GM13977 (cell line): ENCODE measurements around the gene TMTC1.
"Not testable (repeated sequence)": the region's sequence is repeated elsewhere in the genome, so short reads cannot be mapped to it uniquely, and the experiment has no call there.

ENCODE experiments used
- DNase-seq: peaks from one replicate; pipeline ENCODE4 v3.0.0; 2012; ENCODE audit warnings: low spot score
- in situ Hi-C: fragments of 300-500 bp; cut with MboI; formaldehyde crosslinking; loops from one replicate; pipeline ENCODE4 v1.12.0; 2022; ENCODE audit warnings: low sequenced_read_pairs, low pct_unique_long_range_greater_than_20kb, mixed read lengths, inconsistent platforms; ENCODE audit not compliant: unreplicated experiment
- TF ChIP-seq, protein P1 (sequence below): IDR thresholded peaks from 2 replicates; pipeline ENCODE4 v1.5.1; 2012; ENCODE audit warnings: mild to moderate bottlenecking, control low read depth; ENCODE audit not compliant: insufficient read depth; ENCODE audit errors: extremely low read depth, missing control alignments

The TMTC1 gene

DNA sequence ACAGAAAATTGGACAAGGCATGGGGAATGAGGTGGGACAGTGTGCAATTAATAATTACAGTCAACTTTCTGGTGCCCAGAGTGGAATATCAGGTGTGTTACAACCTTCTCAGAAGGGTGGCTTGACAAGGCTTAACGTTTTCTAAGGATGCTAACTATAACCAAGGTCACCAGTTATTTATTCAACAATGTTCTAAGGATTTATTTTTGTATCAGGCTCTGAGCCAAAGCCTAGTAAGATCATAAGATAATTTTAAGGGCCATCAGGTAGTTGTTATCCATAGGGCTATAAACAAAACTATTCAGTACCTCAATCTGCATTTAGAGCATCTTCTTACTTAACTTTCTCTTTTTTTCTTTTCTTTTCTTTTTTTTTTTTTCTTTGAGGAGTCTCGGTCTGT is 134.0 kb downstream of the TMTC1 start:
- in situ Hi-C loops, result no loop called here
- DNase-seq, result no peak
- TF ChIP-seq, protein P1, sequence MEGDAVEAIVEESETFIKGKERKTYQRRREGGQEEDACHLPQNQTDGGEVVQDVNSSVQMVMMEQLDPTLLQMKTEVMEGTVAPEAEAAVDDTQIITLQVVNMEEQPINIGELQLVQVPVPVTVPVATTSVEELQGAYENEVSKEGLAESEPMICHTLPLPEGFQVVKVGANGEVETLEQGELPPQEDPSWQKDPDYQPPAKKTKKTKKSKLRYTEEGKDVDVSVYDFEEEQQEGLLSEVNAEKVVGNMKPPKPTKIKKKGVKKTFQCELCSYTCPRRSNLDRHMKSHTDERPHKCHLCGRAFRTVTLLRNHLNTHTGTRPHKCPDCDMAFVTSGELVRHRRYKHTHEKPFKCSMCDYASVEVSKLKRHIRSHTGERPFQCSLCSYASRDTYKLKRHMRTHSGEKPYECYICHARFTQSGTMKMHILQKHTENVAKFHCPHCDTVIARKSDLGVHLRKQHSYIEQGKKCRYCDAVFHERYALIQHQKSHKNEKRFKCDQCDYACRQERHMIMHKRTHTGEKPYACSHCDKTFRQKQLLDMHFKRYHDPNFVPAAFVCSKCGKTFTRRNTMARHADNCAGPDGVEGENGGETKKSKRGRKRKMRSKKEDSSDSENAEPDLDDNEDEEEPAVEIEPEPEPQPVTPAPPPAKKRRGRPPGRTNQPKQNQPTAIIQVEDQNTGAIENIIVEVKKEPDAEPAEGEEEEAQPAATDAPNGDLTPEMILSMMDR, result no peak

DNA sequence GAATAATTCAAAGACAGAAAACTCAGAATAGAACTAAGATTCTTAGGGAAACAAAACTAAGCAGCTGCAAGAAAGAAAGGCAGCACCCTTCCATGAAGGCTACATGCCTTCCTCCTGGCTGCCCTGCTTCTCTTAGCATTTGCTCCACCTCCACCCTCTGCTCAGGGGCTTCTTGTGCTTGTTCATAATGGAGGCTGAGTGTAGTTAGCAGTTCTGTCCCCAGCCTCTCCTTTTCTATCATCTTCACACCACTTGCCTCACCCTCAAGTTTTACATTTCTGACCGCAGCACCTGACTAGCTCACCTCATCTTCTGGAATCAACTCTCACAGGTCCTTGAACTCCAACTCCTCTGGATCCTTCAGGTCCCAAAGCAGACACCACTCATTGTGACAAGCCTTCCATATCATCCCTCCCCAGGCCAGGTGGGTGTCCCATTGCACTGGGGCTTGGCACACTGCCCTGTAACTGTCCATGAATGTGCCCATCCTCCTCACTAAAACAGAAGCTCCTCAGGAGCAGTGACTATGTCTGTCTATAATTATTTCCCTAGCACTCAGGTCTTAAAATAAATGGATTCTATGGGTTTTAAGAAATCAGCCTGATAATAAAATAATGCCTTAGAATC is 139.1 kb downstream of the TMTC1 start:
- no peak for DNase-seq
- in situ Hi-C loops, result no loop called here
- TF ChIP-seq, protein P1, result no peak

DNA sequence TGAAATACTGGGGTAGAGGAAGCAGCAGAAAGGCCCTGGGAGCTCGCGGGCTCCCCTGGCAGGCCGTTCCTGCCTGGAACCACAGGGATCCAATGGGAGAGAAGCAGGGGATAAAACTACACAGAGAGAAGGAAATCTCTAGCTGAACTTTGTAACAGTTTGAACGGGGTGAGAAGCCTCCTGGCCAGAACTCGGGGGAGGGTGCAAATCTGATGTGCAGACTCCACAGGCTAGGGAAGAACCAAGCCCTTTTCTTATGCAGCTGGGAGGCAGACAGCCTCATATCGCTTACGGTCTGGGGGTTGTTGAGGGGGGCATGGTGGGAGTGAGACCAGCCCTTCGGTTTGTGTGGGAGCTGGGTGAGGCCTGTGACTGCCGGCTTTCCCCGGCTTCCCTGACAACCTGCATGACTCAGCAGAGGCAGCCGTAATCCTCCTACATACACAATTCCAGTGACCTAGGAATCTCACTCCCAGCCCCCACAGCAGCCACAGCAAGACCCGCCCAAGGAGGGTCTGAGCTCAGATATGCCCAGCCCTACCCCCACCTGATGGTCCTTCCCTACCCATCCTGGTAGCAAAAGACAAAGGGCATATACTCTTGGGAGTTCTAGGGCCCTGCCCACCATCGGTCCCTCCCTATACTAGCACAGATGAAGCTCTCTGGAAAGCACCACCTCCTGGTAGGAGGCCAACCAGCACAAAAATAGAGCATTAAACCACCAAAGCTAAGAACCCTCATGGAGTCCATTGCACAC is 143.0 kb downstream of the TMTC1 start:
- in situ Hi-C loops, result no loop called here
- TF ChIP-seq, protein P1, result no peak
- DNase-seq, result no peak

DNA sequence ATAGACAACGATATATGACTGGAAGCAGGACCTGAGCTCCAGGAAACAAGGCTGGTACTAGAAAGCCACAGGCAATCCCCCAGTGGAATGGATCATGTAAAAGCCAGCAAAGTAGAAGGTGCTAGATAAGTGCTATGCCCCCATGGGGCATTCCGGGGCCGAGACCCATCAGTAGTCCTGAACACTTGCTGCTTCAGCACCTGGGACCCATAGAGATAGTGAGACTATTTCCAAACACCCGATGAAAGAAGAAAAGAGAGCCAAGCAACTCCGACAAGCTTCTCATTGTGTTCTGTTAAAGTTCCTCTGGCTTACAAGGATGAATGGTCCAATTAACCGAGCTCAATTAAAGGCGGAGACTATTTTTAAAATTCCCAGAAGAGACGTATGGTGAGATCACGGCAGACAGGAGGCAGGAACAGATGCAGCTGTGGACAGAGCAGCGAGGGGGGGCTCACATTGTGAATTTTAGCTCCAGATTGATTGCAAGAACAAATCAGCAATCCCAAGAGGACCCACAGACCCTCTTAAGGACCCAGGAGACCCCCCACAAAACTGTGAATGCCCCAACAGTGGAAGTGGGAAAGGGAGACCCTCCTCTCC is 143.7 kb downstream of the TMTC1 start:
- no peak for DNase-seq
- TF ChIP-seq, protein P1, result no peak
- in situ Hi-C loops, result no loop called here

DNA sequence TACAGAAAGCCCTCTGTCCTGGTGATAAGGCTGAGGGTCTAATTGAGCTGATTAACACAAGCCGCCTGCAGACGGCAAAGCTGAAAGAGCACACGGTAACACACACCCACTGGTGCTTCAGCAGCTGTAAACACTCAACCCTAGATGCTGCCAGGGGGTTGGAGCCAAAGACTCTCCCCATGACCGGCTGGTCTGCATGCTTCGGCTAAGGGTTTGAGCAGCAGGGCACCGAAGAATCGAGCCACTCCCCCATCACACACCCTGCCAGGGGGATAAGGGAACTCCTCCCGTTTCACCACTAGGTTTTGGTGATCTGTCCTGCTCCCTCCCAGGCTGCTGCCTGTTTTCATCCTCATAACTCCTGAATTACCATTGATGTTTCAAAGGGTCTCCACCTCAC is 145.2 kb downstream of the TMTC1 start:
- in situ Hi-C loops, result no loop called here
- DNase-seq, result no peak
- TF ChIP-seq, protein P1, result no peak

DNA sequence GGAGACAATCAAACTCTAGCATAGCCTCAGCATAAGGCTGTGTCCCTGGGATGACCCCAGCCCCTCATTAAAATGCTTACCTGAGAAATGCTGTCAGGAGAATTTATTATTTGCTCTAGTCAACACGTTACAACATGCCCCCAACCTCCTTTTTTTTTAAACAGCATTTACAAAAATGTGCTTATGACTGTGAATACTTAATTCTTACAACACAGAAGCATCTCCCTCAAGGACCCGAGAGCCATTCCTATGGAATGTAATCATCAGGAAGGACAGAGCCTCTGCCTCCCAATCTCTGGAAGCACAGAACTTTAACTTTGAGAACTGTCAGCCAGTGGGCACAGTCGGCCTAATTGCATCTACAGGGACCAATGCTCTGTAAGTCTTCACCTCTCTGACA is 149.7 kb downstream of the TMTC1 start:
- TF ChIP-seq, protein P1, result no peak
- in situ Hi-C loops, result no loop called here
- no peak for DNase-seq

DNA sequence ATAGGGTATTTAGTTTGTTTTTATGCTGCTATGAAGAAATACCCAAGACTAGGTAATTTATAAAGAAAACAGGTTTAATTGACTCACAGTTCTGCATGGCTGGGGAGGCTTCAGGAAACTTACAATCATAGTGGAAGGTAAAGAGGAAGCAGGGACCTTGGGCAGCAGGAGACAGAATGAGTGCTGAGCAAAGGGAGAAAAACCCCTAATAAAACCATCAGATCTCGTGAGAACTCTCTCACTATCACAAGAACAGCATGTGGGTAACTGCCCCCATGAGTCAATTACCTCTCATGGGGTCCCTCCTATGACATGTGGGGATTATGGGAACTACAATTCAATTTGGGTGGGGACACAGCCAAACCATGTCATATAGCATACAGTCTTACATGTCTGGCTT is 153.6 kb downstream of the TMTC1 start:
- in situ Hi-C loops, DNase-seq: not testable (repeated sequence)
